CD4-positive, alpha-beta T cell (primary cell): ENCODE data around the gene NFILZ. TPM values are rescaled to one million over a fixed set of nuclear protein-coding genes. Genes with fewer than 3 reads are reported as not detected.

Experiments
- ATAC-seq: fragments of 200-7000 bp; cut with Tn5 transposase; one replicate; pipeline ENCODE4 v1.10.0; 2022; ENCODE audit warnings: mild to moderate bottlenecking; ENCODE audit not compliant: poor library complexity
- CTCF ChIA-PET: fragments of 350-600 bp; sonication (Branson Sonifier 250); formaldehyde crosslinking; loops from one replicate; lab custom pipeline; 2021; ENCODE audit warnings: antibody characterized with exemption, inconsistent platforms; lab: Charles Lee
- POLR2A ChIA-PET: fragments of 350-600 bp; sonication (Branson Sonifier 250); formaldehyde crosslinking; loops from one replicate; lab custom pipeline; 2021; ENCODE audit warnings: antibody characterized with exemption, inconsistent platforms; lab: Charles Lee
- DNase-seq, 14 experiments: peaks; one replicate each; pipeline ENCODE4 v3.0.0-alpha.2; 2013 to 2020; ENCODE audit warnings: mixed read lengths in 2 of 14
- H3K27ac ChIP-seq, 2 donors: one replicate each; pipeline versions ENCODE4 v1.5.1 to v1.7.0; 2013; ENCODE audit warnings: low read length in 2 of 2, low read depth in 1 of 2, mild to moderate bottlenecking in 1 of 2
- H3K27me3 ChIP-seq, 2 experiments: 1 replicate in 1 of 2; 2 replicates in 1 of 2; pipeline versions ENCODE4 v1.6.1 to v1.7.0; 2013; ENCODE audit warnings: low read length in 2 of 2, control low read depth in 1 of 2, mild to moderate bottlenecking in 1 of 2, moderate library complexity in 1 of 2; ENCODE audit not compliant: insufficient read depth in 2 of 2, control insufficient read depth in 1 of 2
- H3K36me3 ChIP-seq: one replicate; pipeline ENCODE4 v1.6.1; 2013; ENCODE audit warnings: low read length, control low read depth; ENCODE audit not compliant: insufficient read depth
- H3K4me1 ChIP-seq: one replicate; pipeline ENCODE4 v1.6.1; 2013; ENCODE audit warnings: low read length, control low read depth; ENCODE audit not compliant: insufficient read depth
- H3K4me3 ChIP-seq: one replicate; pipeline ENCODE4 v1.5.1; 2013; ENCODE audit warnings: mild to moderate bottlenecking, low read length, moderate library complexity
- H3K9me3 ChIP-seq, 2 experiments: 1 replicate in 1 of 2; 2 replicates in 1 of 2; pipeline versions ENCODE4 v1.6.1 to v1.7.0; 2013; ENCODE audit warnings: low read length in 2 of 2, mild to moderate bottlenecking in 2 of 2, control low read depth in 1 of 2, moderate library complexity in 1 of 2; ENCODE audit not compliant: control insufficient read depth in 1 of 2, insufficient read depth in 1 of 2
- H3K27ac Mint-ChIP-seq: one replicate; pipeline ENCODE4 v1.8.0; 2020; ENCODE audit warnings: mixed read lengths
- H3K27me3 Mint-ChIP-seq: one replicate; pipeline ENCODE4 v1.8.0; 2021; ENCODE audit warnings: mixed read lengths
- H3K36me3 Mint-ChIP-seq: one replicate; pipeline ENCODE4 v1.8.0; 2021; ENCODE audit warnings: low read depth, mixed read lengths
- H3K4me1 Mint-ChIP-seq: one replicate; pipeline ENCODE4 v1.8.0; 2021; ENCODE audit warnings: low read depth, mixed read lengths
- H3K4me3 Mint-ChIP-seq: one replicate; pipeline ENCODE4 v1.8.0; 2020; ENCODE audit warnings: mild to moderate bottlenecking, mixed read lengths
- H3K9me3 Mint-ChIP-seq: one replicate; pipeline ENCODE4 v1.8.0; 2020; ENCODE audit warnings: mixed read lengths
- intact Hi-C, 2 experiments: fragments of 100-400 bp; cut with DNase I in 1 of 2; cut with micrococcal nuclease in 1 of 2; formaldehyde crosslinking; loops; one replicate each; pipeline versions ENCODE4 v1.15.1 to v1.9.0; 2023 to 2025; cut with DNase I, micrococcal nuclease
- total RNA-seq, 174 experiments: library from RNA in 2 of 174; stranded (reverse) in 2 of 174; gene quantifications; one replicate each; pipeline ENCODE4 v1.2.3 and lab custom pipeline; 2021 to 2026
- TF ChIP-seq, protein P1 (sequence below): fragments of 200-600 bp; IDR thresholded peaks from one replicate; pipeline ENCODE4 v1.8.0; 2022; ENCODE audit warnings: antibody characterized with exemption, mild to moderate bottlenecking

NFILZ gene
- total RNA-seq, 2 experiments from 2014 or later = not detected

- ChIA-PET CTCF (interaction anchor here (1.6 kb wide), 1 partner anchor 33 kb away, joined by 5 read pairs; no protein-coding TSS in a partner anchor), POLR2A (interaction anchor here (1.5 kb wide), 1 partner anchor 18 kb away, joined by 5 read pairs; no protein-coding TSS in a partner anchor)
- DNase-seq = no peak
- Mint-ChIP-seq H3K9me3 (no peaks in the 10 kb centered on the region), H3K4me3 (no peak overlapping the region), H3K27me3 (no peaks in the 10 kb centered on the region), H3K4me1 (peaks cover 57% of the 10 kb centered on the region), H3K27ac (no peak overlapping the region), H3K36me3 (peaks cover 37% of the 10 kb centered on the region)
- no peak for ATAC-seq
- intact Hi-C loops = loop anchor here in 1 of 2 experiments (5.0 kb wide), 1 partner anchor 34 kb away; the partner anchor contains the start of gene MYO1F
- TF ChIP-seq, protein P1, sequence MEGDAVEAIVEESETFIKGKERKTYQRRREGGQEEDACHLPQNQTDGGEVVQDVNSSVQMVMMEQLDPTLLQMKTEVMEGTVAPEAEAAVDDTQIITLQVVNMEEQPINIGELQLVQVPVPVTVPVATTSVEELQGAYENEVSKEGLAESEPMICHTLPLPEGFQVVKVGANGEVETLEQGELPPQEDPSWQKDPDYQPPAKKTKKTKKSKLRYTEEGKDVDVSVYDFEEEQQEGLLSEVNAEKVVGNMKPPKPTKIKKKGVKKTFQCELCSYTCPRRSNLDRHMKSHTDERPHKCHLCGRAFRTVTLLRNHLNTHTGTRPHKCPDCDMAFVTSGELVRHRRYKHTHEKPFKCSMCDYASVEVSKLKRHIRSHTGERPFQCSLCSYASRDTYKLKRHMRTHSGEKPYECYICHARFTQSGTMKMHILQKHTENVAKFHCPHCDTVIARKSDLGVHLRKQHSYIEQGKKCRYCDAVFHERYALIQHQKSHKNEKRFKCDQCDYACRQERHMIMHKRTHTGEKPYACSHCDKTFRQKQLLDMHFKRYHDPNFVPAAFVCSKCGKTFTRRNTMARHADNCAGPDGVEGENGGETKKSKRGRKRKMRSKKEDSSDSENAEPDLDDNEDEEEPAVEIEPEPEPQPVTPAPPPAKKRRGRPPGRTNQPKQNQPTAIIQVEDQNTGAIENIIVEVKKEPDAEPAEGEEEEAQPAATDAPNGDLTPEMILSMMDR = no peak
- Histone ChIP-seq H3K36me3 (no peaks in the 10 kb centered on the region), H3K27me3 (no peaks in the 10 kb centered on the region), H3K9me3 (no peaks in the 10 kb centered on the region), H3K27ac (no peak overlapping the region), H3K4me3 (no peak overlapping the region), H3K4me1 (peaks cover 43% of the 10 kb centered on the region)
These were observed 19.5 kb upstream of the NFILZ start for GRCh38 chr19:8610936-8611300.

DNA sequence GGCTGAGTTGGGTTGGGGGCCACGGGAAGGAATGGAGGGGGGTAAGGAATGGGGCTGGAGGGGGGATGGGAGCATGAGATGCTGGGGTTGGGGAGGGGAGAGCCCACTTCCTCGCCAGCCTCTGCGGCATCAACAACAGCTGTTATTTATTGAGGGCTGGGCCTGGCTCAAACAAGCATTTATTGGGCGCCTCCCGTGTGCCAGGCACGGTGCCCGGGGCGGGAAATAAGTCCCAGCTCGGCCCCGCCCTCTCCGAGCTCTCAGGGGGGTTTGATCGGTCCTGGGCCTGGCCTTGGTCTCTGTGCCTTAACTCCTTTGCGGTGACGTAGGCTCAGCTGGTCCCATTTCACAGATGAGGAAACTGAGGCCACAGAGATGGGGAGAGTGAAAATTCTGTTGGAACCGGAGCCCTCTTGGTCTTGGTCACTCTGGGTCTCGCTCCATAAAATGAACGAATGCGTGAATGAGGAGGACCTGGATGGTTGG is 19.0 kb upstream of the NFILZ start:
- Mint-ChIP-seq H3K4me1 (peaks cover 58% of the 10 kb centered on the region), H3K36me3 (peaks cover 32% of the 10 kb centered on the region), H3K27ac (peak overlapping the region; percentile 85), H3K27me3 (no peaks in the 10 kb centered on the region), H3K4me3 (peak overlapping the region; percentile 77), H3K9me3 (no peaks in the 10 kb centered on the region)
- Histone ChIP-seq H3K27me3 (no peaks in the 10 kb centered on the region), H3K27ac (peak overlapping the region in 1 of 2 donors; percentile 41), H3K9me3 (no peaks in the 10 kb centered on the region), H3K4me1 (peaks cover 44% of the 10 kb centered on the region), H3K4me3 (no peak overlapping the region), H3K36me3 (no peaks in the 10 kb centered on the region)
- intact Hi-C loops = loop anchor here in 1 of 2 experiments (5.0 kb wide), 1 partner anchor 34 kb away; the partner anchor contains the start of gene MYO1F
- DNase-seq (peak in 4 of 14 experiments; percentile 15 to 49 (median 26)), ATAC-seq (no peak)
- ChIA-PET POLR2A (interaction anchor here (0.8 to 1.5 kb wide), 3 partner anchors 18 to 98 kb away, joined by 3 to 5 read pairs (median 3); partner anchors contain the start of gene ZNF414), CTCF (interaction anchor here (1.6 to 3.0 kb wide), 2 partner anchors 31 to 33 kb away, joined by 5 to 14 read pairs; no protein-coding TSS in a partner anchor)
- TF ChIP-seq, protein P1 = no peak

DNA sequence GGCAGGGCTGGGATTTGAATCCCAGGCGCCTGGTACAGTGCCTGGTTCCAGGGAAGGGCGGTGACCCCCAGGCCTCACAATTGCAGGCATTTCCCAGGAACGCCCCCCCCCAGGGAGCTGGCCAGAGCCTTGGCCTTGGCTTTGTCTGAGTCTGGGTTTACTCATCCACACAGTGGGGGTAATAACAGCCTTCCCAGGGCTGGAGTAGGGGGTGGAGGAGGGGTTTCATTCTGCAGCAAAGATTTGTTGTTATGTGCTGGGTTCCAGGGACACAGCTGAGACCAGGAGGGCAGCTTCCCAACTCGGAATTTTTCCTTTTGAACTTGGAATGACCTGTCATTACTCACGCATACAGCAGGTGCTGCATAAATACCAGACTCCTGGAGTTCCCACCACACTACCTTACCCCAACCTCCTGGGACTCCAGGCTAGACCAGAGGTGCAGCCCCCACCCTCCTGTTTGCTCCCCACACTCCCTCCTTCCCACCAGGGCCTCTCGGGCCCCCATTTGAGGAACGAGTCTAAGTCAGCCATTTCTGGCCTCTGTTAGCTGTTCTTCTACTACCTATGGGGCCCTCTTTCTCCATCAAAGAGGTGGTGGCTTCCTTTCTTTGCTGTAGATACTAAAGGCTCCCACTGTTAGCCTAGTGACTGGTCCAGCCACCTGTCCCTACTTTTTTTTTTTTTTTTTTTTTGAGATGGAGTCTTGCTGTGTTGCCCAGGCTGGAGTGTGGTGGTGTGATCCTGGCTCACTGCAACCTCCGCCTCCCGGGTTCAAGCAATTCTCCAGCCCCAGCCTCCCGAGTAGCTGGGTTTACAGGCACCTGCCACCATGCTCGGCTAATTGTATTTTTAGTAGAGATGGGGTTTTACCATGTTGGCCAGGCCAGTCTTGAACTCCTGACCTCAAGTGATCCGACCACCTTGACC is 18.3 kb upstream of the NFILZ start:
- Histone ChIP-seq H3K27ac (peak overlapping the region in 1 of 2 donors; percentile 41), H3K9me3 (no peaks in the 10 kb centered on the region), H3K4me1 (peaks cover 44% of the 10 kb centered on the region), H3K36me3 (no peaks in the 10 kb centered on the region), H3K27me3 (no peaks in the 10 kb centered on the region), H3K4me3 (no peak overlapping the region)
- ATAC-seq (peak; percentile 21), DNase-seq (peak in 1 of 14 experiments; percentile 47)
- TF ChIP-seq, protein P1 = no peak
- peak overlapping the region; percentile 85 for H3K27ac Mint-ChIP-seq
- intact Hi-C loops = loop anchor here (2.0 to 5.0 kb wide), 2 partner anchors 19 to 35 kb away; partner anchors contain the start of gene MYO1F (in 1 of the 2)
- peaks cover 25% of the 10 kb centered on the region for H3K36me3 Mint-ChIP-seq
- CTCF ChIA-PET = interaction anchor here (0.7 to 3.0 kb wide), 3 partner anchors 31 to 93 kb away, joined by 3 to 14 read pairs (median 5); no protein-coding TSS in a partner anchor
- no peaks in the 10 kb centered on the region for H3K9me3 Mint-ChIP-seq
- peaks cover 51% of the 10 kb centered on the region for H3K4me1 Mint-ChIP-seq
- POLR2A ChIA-PET = interaction anchor here (0.8 to 1.5 kb wide), 3 partner anchors 19 to 98 kb away, joined by 3 to 5 read pairs (median 3); partner anchors contain the start of gene ZNF414
- peak overlapping the region; percentile 94 for H3K4me3 Mint-ChIP-seq
- H3K27me3 Mint-ChIP-seq = no peaks in the 10 kb centered on the region
